ENCODE data around the gene ADAMTSL5. TPM values are rescaled to one million over a fixed set of nuclear protein-coding genes. Genes with fewer than 3 reads are reported as not detected.

ADAMTSL5 gene
- total and polyA plus RNA-seq, 2 of the 13 experiments (the other 11 are each of a cell fraction or from before 2014, with no cell fraction given): 0.60 to 2.7 TPM

- TF ChIP-seq ZBTB4 (CRISPR knock-in tag; IDR thresholded peaks at IDR 0.05; ENCODE audit: borderline replicate concordance) (no peak), MYNN (CRISPR knock-in tag; IDR thresholded peaks at IDR 0.05; ENCODE audit: low read depth) (no peak), ZNF687 (CRISPR knock-in tag; IDR thresholded peaks at IDR 0.05) (peak; percentile 56), ZNF660 (CRISPR knock-in tag; IDR thresholded peaks at IDR 0.05; ENCODE audit: borderline replicate concordance, low read depth) (no peak), CBX2 (IDR thresholded peaks at IDR 0.05; ENCODE audit: low read depth, low read length) (no peak), CBX2 (CRISPR knock-in tag; IDR thresholded peaks at IDR 0.05; ENCODE audit: low read depth) (no peak), PHB2 (IDR thresholded peaks at IDR 0.05; ENCODE audit: partially characterized antibody) (no peak), MAX (IDR thresholded peaks at IDR 0.05) (peak; percentile 68), SRSF4 (IDR thresholded peaks at IDR 0.05; ENCODE audit: low read depth, low read length, poor library complexity, severe bottlenecking) (no peak), TCF7L2 (IDR thresholded peaks at IDR 0.05; ENCODE audit: low read depth, low read length) (no peak), RCOR2 (CRISPR knock-in tag; IDR thresholded peaks at IDR 0.05) (peak; percentile 88; the same call in 1 of the 2 replicates), DZIP1 (CRISPR knock-in tag; IDR thresholded peaks at IDR 0.05) (no peak)
- TF ChIP-seq, protein P1, sequence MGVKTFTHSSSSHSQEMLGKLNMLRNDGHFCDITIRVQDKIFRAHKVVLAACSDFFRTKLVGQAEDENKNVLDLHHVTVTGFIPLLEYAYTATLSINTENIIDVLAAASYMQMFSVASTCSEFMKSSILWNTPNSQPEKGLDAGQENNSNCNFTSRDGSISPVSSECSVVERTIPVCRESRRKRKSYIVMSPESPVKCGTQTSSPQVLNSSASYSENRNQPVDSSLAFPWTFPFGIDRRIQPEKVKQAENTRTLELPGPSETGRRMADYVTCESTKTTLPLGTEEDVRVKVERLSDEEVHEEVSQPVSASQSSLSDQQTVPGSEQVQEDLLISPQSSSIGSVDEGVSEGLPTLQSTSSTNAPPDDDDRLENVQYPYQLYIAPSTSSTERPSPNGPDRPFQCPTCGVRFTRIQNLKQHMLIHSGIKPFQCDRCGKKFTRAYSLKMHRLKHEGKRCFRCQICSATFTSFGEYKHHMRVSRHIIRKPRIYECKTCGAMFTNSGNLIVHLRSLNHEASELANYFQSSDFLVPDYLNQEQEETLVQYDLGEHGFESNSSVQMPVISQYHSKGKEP (CRISPR knock-in tag; IDR thresholded peaks at IDR 0.05): no peak
- TF ChIP-seq, protein P2, sequence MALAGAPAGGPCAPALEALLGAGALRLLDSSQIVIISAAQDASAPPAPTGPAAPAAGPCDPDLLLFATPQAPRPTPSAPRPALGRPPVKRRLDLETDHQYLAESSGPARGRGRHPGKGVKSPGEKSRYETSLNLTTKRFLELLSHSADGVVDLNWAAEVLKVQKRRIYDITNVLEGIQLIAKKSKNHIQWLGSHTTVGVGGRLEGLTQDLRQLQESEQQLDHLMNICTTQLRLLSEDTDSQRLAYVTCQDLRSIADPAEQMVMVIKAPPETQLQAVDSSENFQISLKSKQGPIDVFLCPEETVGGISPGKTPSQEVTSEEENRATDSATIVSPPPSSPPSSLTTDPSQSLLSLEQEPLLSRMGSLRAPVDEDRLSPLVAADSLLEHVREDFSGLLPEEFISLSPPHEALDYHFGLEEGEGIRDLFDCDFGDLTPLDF (CRISPR knock-in tag; IDR thresholded peaks at IDR 0.05): no peak
These were observed at the start of gene ADAMTSL5 (continued) for GRCh38 chr19:1512671-1513498.

Measured in HepG2 (cell line).